ENCODE data around the gene PHACTR1. TPM values are rescaled to one million over a fixed set of nuclear protein-coding genes. Genes with fewer than 3 reads are reported as not detected.

PHACTR1 gene
- total RNA-seq, 1 donor from 2014 or later = 50.7 TPM

- DNase-seq = no peak
- Mint-ChIP-seq H3K27me3 (ENCODE audit: unreplicated experiment) (peaks cover 2% of the 10 kb centered on the region), H3K27ac (ENCODE audit: unreplicated experiment) (no peak overlapping the region), H3K36me3 (ENCODE audit: unreplicated experiment) (no peaks in the 10 kb centered on the region), H3K9me3 (ENCODE audit: unreplicated experiment) (no peaks in the 10 kb centered on the region), H3K4me3 (ENCODE audit: unreplicated experiment) (no peak overlapping the region), H3K4me1 (ENCODE audit: low read depth, unreplicated experiment) (no peaks in the 10 kb centered on the region)
- TF ChIP-seq, protein P1, sequence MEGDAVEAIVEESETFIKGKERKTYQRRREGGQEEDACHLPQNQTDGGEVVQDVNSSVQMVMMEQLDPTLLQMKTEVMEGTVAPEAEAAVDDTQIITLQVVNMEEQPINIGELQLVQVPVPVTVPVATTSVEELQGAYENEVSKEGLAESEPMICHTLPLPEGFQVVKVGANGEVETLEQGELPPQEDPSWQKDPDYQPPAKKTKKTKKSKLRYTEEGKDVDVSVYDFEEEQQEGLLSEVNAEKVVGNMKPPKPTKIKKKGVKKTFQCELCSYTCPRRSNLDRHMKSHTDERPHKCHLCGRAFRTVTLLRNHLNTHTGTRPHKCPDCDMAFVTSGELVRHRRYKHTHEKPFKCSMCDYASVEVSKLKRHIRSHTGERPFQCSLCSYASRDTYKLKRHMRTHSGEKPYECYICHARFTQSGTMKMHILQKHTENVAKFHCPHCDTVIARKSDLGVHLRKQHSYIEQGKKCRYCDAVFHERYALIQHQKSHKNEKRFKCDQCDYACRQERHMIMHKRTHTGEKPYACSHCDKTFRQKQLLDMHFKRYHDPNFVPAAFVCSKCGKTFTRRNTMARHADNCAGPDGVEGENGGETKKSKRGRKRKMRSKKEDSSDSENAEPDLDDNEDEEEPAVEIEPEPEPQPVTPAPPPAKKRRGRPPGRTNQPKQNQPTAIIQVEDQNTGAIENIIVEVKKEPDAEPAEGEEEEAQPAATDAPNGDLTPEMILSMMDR (IDR thresholded peaks at IDR 0.05; ENCODE audit: partially characterized antibody, unreplicated experiment) = no peak
These were observed 278.9 kb downstream of the PHACTR1 start for GRCh38 chr6:12995419-12995818.

GRCh38 chr6:13000537-13000936 lies 284.0 kb downstream of the PHACTR1 start:
- no peaks in the 10 kb centered on the region for H3K36me3 Mint-ChIP-seq (ENCODE audit: unreplicated experiment)
- H3K27me3 Mint-ChIP-seq (ENCODE audit: unreplicated experiment) = peaks cover 2% of the 10 kb centered on the region
- H3K4me3 Mint-ChIP-seq (ENCODE audit: unreplicated experiment) = no peak overlapping the region
- no peak for DNase-seq
- TF ChIP-seq, protein P1 (IDR thresholded peaks at IDR 0.05; ENCODE audit: partially characterized antibody, unreplicated experiment) = no peak
- no peak overlapping the region for H3K27ac Mint-ChIP-seq (ENCODE audit: unreplicated experiment)
- peaks cover 1% of the 10 kb centered on the region for H3K4me1 Mint-ChIP-seq (ENCODE audit: low read depth, unreplicated experiment)
- no peaks in the 10 kb centered on the region for H3K9me3 Mint-ChIP-seq (ENCODE audit: unreplicated experiment)

GRCh38 chr6:13001927-13002326 lies 285.4 kb downstream of the PHACTR1 start:
- TF ChIP-seq, protein P1 (IDR thresholded peaks at IDR 0.05; ENCODE audit: partially characterized antibody, unreplicated experiment) = no peak
- Mint-ChIP-seq H3K9me3 (ENCODE audit: unreplicated experiment) (no peaks in the 10 kb centered on the region), H3K27me3 (ENCODE audit: unreplicated experiment) (peaks cover 2% of the 10 kb centered on the region), H3K4me3 (ENCODE audit: unreplicated experiment) (no peak overlapping the region), H3K4me1 (ENCODE audit: low read depth, unreplicated experiment) (peaks cover 9% of the 10 kb centered on the region), H3K27ac (ENCODE audit: unreplicated experiment) (no peak overlapping the region), H3K36me3 (ENCODE audit: unreplicated experiment) (no peaks in the 10 kb centered on the region)
- no peak for DNase-seq

GRCh38 chr6:13004601-13005000 lies 288.0 kb downstream of the PHACTR1 start:
- H3K27ac Mint-ChIP-seq (ENCODE audit: unreplicated experiment) = no peak overlapping the region
- TF ChIP-seq, protein P1 (IDR thresholded peaks at IDR 0.05; ENCODE audit: partially characterized antibody, unreplicated experiment) = no peak
- peaks cover 9% of the 10 kb centered on the region for H3K4me1 Mint-ChIP-seq (ENCODE audit: low read depth, unreplicated experiment)
- no peak for DNase-seq
- H3K4me3 Mint-ChIP-seq (ENCODE audit: unreplicated experiment) = no peak overlapping the region
- no peaks in the 10 kb centered on the region for H3K36me3 Mint-ChIP-seq (ENCODE audit: unreplicated experiment)
- peaks cover 6% of the 10 kb centered on the region for H3K27me3 Mint-ChIP-seq (ENCODE audit: unreplicated experiment)
- H3K9me3 Mint-ChIP-seq (ENCODE audit: unreplicated experiment) = peaks cover 4% of the 10 kb centered on the region

DNA sequence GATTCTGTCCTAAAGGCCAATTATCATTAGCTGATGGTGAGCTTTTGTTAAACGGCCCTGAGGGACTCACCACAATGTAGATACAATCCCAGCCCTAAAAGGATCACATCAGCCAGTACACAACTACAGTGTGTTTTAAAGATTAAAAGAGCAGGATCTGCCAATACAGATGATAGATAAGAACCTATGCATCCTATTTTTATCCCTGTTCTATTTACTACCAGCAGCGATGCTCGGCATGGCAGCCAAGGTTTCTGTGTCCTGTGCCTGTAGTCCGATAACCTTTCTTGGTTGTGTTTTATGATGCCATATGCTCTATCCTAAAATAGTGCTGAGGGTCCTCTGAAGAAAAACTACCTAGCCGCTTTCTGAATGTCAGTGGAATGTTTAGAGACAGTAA lies 289.4 kb downstream of the PHACTR1 start:
- H3K4me3 Mint-ChIP-seq (ENCODE audit: unreplicated experiment) = no peak overlapping the region
- no peak overlapping the region for H3K27ac Mint-ChIP-seq (ENCODE audit: unreplicated experiment)
- H3K4me1 Mint-ChIP-seq (ENCODE audit: low read depth, unreplicated experiment) = peaks cover 9% of the 10 kb centered on the region
- peaks cover 4% of the 10 kb centered on the region for H3K9me3 Mint-ChIP-seq (ENCODE audit: unreplicated experiment)
- TF ChIP-seq, protein P1 (IDR thresholded peaks at IDR 0.05; ENCODE audit: partially characterized antibody, unreplicated experiment) = no peak
- H3K36me3 Mint-ChIP-seq (ENCODE audit: unreplicated experiment) = no peaks in the 10 kb centered on the region
- H3K27me3 Mint-ChIP-seq (ENCODE audit: unreplicated experiment) = peaks cover 4% of the 10 kb centered on the region
- no peak for DNase-seq

All from glutamatergic neuron (in vitro differentiated cells).